ENCODE data around the gene OTOP2. TPM values are rescaled to one million over a fixed set of nuclear protein-coding genes. Genes with fewer than 3 reads are reported as not detected.

OTOP2 gene
- total and polyA plus RNA-seq, 2 of the 4 experiments (the other 2 are of a cell fraction) = not detected

- Histone ChIP-seq H3K27ac (ENCODE audit: insufficient read depth, low read length) (no peak overlapping the region), H3K56ac (ENCODE audit: extremely low read depth, insufficient read depth, low read length) (no peak overlapping the region), H3K4me1 (ENCODE audit: control insufficient read depth, insufficient read depth, low read length) (0 out of 2 replicates have a peak, but pooled peaks cover 2% of the 10 kb centered on the region), H2AFZ (replicated peaks; ENCODE audit: low read length, poor library complexity) (no peak overlapping the region), H3K9ac (ENCODE audit: low read depth, low read length) (no peak overlapping the region), H3K4me2 (ENCODE audit: low read depth, low read length) (no peak overlapping the region), H2AK5ac (ENCODE audit: low read depth, low read length) (no peak overlapping the region), H2BK120ac (ENCODE audit: low read depth, low read length) (no peak overlapping the region), H2BK5ac (ENCODE audit: low read depth, low read length, poor library complexity, severe bottlenecking) (no peak overlapping the region), H3K14ac (replicated peaks; ENCODE audit: low read depth, low read length) (no peak overlapping the region), H3K27me3 (ENCODE audit: control insufficient read depth, insufficient read depth, low read length) (peaks cover 36% of the 10 kb centered on the region), H3K36me3 (ENCODE audit: control insufficient read depth, insufficient read depth, low read length) (no peaks in the 10 kb centered on the region), H2BK20ac (ENCODE audit: low read depth, low read length) (no peak overlapping the region), H4K8ac (ENCODE audit: low read depth in 2 of 2, low read length in 2 of 2) (no peak overlapping the region), H4K5ac (ENCODE audit: low read depth, low read length) (no peak overlapping the region), H4K20me1 (ENCODE audit: insufficient read depth, low read length) (no peaks in the 10 kb centered on the region), H3K9me3 (ENCODE audit: control insufficient read depth, insufficient read depth, low read length) (no peaks in the 10 kb centered on the region), H3K9me1 (ENCODE audit: insufficient read depth, low read length) (no peaks in the 10 kb centered on the region), H3K4ac (ENCODE audit: low read depth, low read length) (no peak overlapping the region), H4K91ac (ENCODE audit: insufficient read depth, low read depth, low read length) (no peak overlapping the region), H3K18ac (ENCODE audit: low read depth, low read length) (no peak overlapping the region), H3K4me3 (ENCODE audit: insufficient read depth, low read depth, low read length) (no peak overlapping the region), H2AK9ac (replicated peaks; ENCODE audit: low read depth, low read length, poor library complexity) (no peak overlapping the region), H2BK15ac (ENCODE audit: low read depth, low read length) (no peak overlapping the region), H3K79me1 (ENCODE audit: low read depth in 1 of 2, low read length in 2 of 2) (no peaks in the 10 kb centered on the region), H3K23ac (ENCODE audit: low read depth, low read length) (no peak overlapping the region)
- intact Hi-C loops (cut with micrococcal nuclease) (no loop called here), in situ Hi-C loops (cut with MboI; ENCODE audit: low sequenced_read_pairs) (loop anchor here (10.0 kb wide), 1 partner anchor 236 kb away; the partner anchor contains the start of gene NUP85), dilution Hi-C loops (cut with HindIII; ENCODE audit: low sequenced_read_pairs, unreplicated experiment) (no loop called here)
- no peak for ATAC-seq (ENCODE audit: low read depth)
- ChIA-PET CTCF (interaction anchor here (0.8 kb wide), 1 partner anchor 10 kb away, joined by 4 read pairs; no protein-coding TSS in a partner anchor), POLR2A (ENCODE audit: unreplicated experiment) (no interaction called here)
- TF ChIP-seq BHLHE40 (IDR thresholded peaks at IDR 0.05; ENCODE audit: low read depth, low read length) (no peak), MAZ (IDR thresholded peaks at IDR 0.05; ENCODE audit: borderline replicate concordance, low read depth, low read length) (no peak), MXI1 (IDR thresholded peaks at IDR 0.05; ENCODE audit: borderline replicate concordance, low read depth, low read length) (no peak), RCOR1 (IDR thresholded peaks at IDR 0.05; ENCODE audit: insufficient replicate concordance, low read length) (no peak), CEBPB (IDR thresholded peaks at IDR 0.05; ENCODE audit: low read depth, low read length) (no peak), CTCF (conservative IDR thresholded peaks at IDR 0.05; ENCODE audit: low read depth, low read length) (no peak), RFX5 (IDR thresholded peaks at IDR 0.05; ENCODE audit: low read depth, low read length) (no peak), USF2 (IDR thresholded peaks at IDR 0.05; ENCODE audit: low read depth, low read length) (no peak), NFE2L2 (IDR thresholded peaks at IDR 0.05; ENCODE audit: low read depth, low read length) (no peak), FOS (IDR thresholded peaks at IDR 0.05; ENCODE audit: low read depth, low read length) (no peak)
- DNase-seq = no peak
- no TSS peak for BruUV-seq (replicated peaks)
- WGBS, 2 experiments (ENCODE audit: extremely low coverage in 2 of 2, insufficient read length in 1 of 2) = no CpG with 5 or more reads among the region's 5 CpGs
These were observed 44.3 kb downstream of the OTOP2 start for GRCh38 chr17:74968361-74968780.

Measured in IMR-90 (cell line).